ENCODE results near the gene OR4K5.

GRCh38 chr14:19941668-19942067, 21.3 kb downstream of the OR4K5 start:
- TF ChIP-seq, protein P1, sequence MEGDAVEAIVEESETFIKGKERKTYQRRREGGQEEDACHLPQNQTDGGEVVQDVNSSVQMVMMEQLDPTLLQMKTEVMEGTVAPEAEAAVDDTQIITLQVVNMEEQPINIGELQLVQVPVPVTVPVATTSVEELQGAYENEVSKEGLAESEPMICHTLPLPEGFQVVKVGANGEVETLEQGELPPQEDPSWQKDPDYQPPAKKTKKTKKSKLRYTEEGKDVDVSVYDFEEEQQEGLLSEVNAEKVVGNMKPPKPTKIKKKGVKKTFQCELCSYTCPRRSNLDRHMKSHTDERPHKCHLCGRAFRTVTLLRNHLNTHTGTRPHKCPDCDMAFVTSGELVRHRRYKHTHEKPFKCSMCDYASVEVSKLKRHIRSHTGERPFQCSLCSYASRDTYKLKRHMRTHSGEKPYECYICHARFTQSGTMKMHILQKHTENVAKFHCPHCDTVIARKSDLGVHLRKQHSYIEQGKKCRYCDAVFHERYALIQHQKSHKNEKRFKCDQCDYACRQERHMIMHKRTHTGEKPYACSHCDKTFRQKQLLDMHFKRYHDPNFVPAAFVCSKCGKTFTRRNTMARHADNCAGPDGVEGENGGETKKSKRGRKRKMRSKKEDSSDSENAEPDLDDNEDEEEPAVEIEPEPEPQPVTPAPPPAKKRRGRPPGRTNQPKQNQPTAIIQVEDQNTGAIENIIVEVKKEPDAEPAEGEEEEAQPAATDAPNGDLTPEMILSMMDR (IDR thresholded peaks at IDR 0.05): no peak
- TF ChIP-seq POLR2A (IDR thresholded peaks at IDR 0.05): no peak
